ENCODE data around the gene DSCAML1. TPM values are rescaled to one million over a fixed set of nuclear protein-coding genes. Genes with fewer than 3 reads are reported as not detected.

The DSCAML1 gene
- total RNA-seq, 2 experiments from 2014 or later = not detected

DNA sequence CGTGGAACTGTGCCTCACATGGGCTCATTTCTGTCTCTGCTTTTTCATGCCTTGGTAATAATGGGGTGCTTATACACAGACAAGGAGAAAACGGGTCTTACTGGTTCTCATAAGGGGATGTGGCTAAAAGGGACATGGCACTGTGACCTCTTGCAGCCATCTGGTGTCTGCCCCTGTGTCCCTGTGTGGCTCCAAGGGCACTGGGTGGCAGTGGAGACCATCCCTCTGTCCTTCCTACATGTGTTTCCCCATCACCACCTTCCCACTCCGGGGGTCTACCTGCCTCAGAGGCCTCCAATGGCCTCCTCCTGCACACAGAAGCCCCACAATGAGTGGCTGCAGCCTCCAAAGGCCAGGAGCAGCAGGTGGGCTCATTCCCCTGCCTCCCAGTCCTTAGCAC is 248.1 kb downstream of the DSCAML1 start:
- H3K27ac ChIP-seq (ENCODE audit: low read depth, low read length, poor library complexity, severe bottlenecking) = no peak overlapping the region
- intact Hi-C loops (cut with micrococcal nuclease; ENCODE audit: unreplicated experiment) = no loop called here
- H3K9me3 ChIP-seq (ENCODE audit: low read length) = no peaks in the 10 kb centered on the region
- DNase-seq (ENCODE audit: low spot score) = no peak
- TF ChIP-seq EZH2phosphoT487 (IDR thresholded peaks at IDR 0.05; ENCODE audit: borderline replicate concordance, low read depth, low read length) (no peak), CTCF (conservative IDR thresholded peaks at IDR 0.05; ENCODE audit: low read length) (no peak)
- H3K4me3 ChIP-seq (ENCODE audit: low read depth, low read length, poor library complexity, severe bottlenecking) = no peak overlapping the region
- H3K4me2 ChIP-seq (ENCODE audit: low read length) = no peak overlapping the region
- H4K20me1 ChIP-seq (ENCODE audit: insufficient read depth, low read length) = no peaks in the 10 kb centered on the region
- BruUV-seq (replicated peaks) = no TSS peak
- no peaks in the 10 kb centered on the region for H3K4me1 ChIP-seq (ENCODE audit: insufficient read depth, low read length, poor library complexity, severe bottlenecking)
- H2AFZ ChIP-seq (ENCODE audit: low read length) = no peak overlapping the region
- no peaks in the 10 kb centered on the region for H3K79me2 ChIP-seq (ENCODE audit: insufficient read depth, low read depth, low read length)
- ChIA-PET POLR2A (interaction anchor here (0.7 kb wide), 1 partner anchor 1243 kb away, joined by 3 read pairs; no protein-coding TSS in a partner anchor), CTCF (ENCODE audit: unreplicated experiment) (no interaction called here)
- H3K9me2 ChIP-seq (ENCODE audit: insufficient read depth, low read length) = no peaks in the 10 kb centered on the region
- H3K36me3 ChIP-seq (ENCODE audit: insufficient read depth, low read length) = no peaks in the 10 kb centered on the region

DNA sequence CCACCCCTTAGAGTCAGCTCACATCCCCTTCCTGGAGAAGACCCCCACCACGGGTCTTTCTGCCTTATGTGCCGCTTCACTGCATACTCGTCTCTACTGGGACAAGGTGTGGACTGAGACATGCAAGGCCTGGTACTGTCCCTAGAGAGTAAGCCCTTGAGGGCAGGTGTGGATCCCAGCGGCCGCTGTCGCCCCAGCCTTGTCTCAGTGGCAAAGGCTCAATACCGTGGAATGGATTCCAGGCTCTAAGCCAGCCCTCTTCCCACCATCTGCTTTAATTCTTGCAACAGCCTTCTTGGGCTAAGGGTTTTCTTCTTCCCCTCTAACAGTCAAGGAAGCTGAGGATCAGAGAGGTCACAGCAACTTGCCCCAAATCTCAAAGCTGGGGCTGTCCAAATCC is 249.1 kb downstream of the DSCAML1 start:
- DNase-seq (ENCODE audit: low spot score) = no peak
- TF ChIP-seq CTCF (conservative IDR thresholded peaks at IDR 0.05; ENCODE audit: low read length) (no peak), EZH2phosphoT487 (IDR thresholded peaks at IDR 0.05; ENCODE audit: borderline replicate concordance, low read depth, low read length) (no peak)
- Histone ChIP-seq H3K36me3 (ENCODE audit: insufficient read depth, low read length) (no peaks in the 10 kb centered on the region), H2AFZ (ENCODE audit: low read length) (no peak overlapping the region), H3K9me3 (ENCODE audit: low read length) (no peaks in the 10 kb centered on the region), H3K4me2 (ENCODE audit: low read length) (no peak overlapping the region), H3K27ac (ENCODE audit: low read depth, low read length, poor library complexity, severe bottlenecking) (no peak overlapping the region), H4K20me1 (ENCODE audit: insufficient read depth, low read length) (no peaks in the 10 kb centered on the region), H3K9me2 (ENCODE audit: insufficient read depth, low read length) (no peaks in the 10 kb centered on the region), H3K4me3 (ENCODE audit: low read depth, low read length, poor library complexity, severe bottlenecking) (no peak overlapping the region), H3K79me2 (ENCODE audit: insufficient read depth, low read depth, low read length) (no peaks in the 10 kb centered on the region), H3K4me1 (ENCODE audit: insufficient read depth, low read length, poor library complexity, severe bottlenecking) (no peaks in the 10 kb centered on the region)
- ChIA-PET CTCF (ENCODE audit: unreplicated experiment) (no interaction called here), POLR2A (no interaction called here)
- intact Hi-C loops (cut with micrococcal nuclease; ENCODE audit: unreplicated experiment) = no loop called here
- BruUV-seq (replicated peaks) = no TSS peak

DNA sequence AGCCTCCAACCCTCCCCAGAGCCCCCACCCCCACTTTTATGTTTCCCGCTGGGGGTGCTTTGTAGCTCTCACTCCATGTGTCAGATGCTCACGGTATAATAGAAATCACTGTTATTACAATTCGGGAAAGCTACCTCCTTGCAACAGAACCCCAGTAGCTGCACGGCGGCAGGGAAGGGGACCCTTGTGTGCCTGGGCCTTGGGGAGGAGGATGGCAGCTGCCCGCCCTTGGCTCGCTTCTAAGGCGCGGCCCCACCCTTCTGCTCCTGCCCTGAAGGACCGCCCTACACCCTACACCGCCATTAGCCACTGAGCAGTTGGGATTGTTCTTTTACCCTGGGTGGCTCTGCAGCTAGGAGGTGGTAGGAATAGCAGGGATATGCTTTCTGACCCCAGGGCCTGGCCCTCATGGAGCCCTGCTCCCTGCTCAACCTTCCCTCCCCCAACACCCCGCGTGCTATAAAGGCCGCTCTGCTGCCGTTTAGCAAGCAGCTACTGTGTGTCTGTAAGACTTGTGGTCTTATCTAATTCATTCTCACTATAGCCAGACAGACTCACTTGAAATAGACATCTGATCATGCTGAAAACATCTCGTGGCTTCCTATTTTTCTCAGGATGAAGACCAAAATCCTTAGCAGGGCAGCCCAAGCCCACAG is 249.7 kb downstream of the DSCAML1 start:
- CTCF ChIA-PET (ENCODE audit: unreplicated experiment) = no interaction called here
- H3K4me1 ChIP-seq (ENCODE audit: insufficient read depth, low read length, poor library complexity, severe bottlenecking) = no peaks in the 10 kb centered on the region

More for the DNA sequence above, 249.7 kb downstream of the DSCAML1 start:
- no peak overlapping the region for H2AFZ ChIP-seq (ENCODE audit: low read length)
- no peaks in the 10 kb centered on the region for H3K9me2 ChIP-seq (ENCODE audit: insufficient read depth, low read length)
- POLR2A ChIA-PET = no interaction called here
- no peaks in the 10 kb centered on the region for H3K9me3 ChIP-seq (ENCODE audit: low read length)
- H3K27ac ChIP-seq (ENCODE audit: low read depth, low read length, poor library complexity, severe bottlenecking) = no peak overlapping the region
- H3K36me3 ChIP-seq (ENCODE audit: insufficient read depth, low read length) = no peaks in the 10 kb centered on the region
- intact Hi-C loops (cut with micrococcal nuclease; ENCODE audit: unreplicated experiment) = no loop called here
- H3K4me3 ChIP-seq (ENCODE audit: low read depth, low read length, poor library complexity, severe bottlenecking) = no peak overlapping the region
- TF ChIP-seq CTCF (conservative IDR thresholded peaks at IDR 0.05; ENCODE audit: low read length) = no peak
- TF ChIP-seq EZH2phosphoT487 (IDR thresholded peaks at IDR 0.05; ENCODE audit: borderline replicate concordance, low read depth, low read length) = no peak
- no TSS peak for BruUV-seq (replicated peaks)
- H3K4me2 ChIP-seq (ENCODE audit: low read length) = no peak overlapping the region
- H3K79me2 ChIP-seq (ENCODE audit: insufficient read depth, low read depth, low read length) = no peaks in the 10 kb centered on the region
- DNase-seq (ENCODE audit: low spot score) = no peak
- no peaks in the 10 kb centered on the region for H4K20me1 ChIP-seq (ENCODE audit: insufficient read depth, low read length)

Data from OCI-LY7 (cell line).